Neuronal stem cell (in vitro differentiated cells): ENCODE data around the gene NDUFB3.

ENCODE experiments used
- DNase-seq: peaks from one replicate; pipeline ENCODE4 v3.0.0-alpha.2; 2013; ENCODE audit warnings: low spot score
- H2AFZ ChIP-seq: one replicate; pipeline ENCODE4 v1.6.1; 2013; ENCODE audit warnings: mild to moderate bottlenecking, low read length, inconsistent platforms
- H2AK5ac ChIP-seq: 2 replicates; pipeline ENCODE4 v1.6.1; 2013; ENCODE audit warnings: low read depth, mild to moderate bottlenecking, inconsistent platforms, low read length, moderate library complexity, mixed read lengths
- H2BK120ac ChIP-seq: 2 replicates; pipeline ENCODE4 v1.6.1; 2013; ENCODE audit warnings: low read depth, mild to moderate bottlenecking, inconsistent platforms, low read length, moderate library complexity, mixed read lengths
- H2BK12ac ChIP-seq: one replicate; pipeline ENCODE4 v1.6.1; 2013; ENCODE audit warnings: low read length, inconsistent platforms
- H2BK15ac ChIP-seq: 2 replicates; pipeline ENCODE4 v1.6.1; 2013; ENCODE audit warnings: mild to moderate bottlenecking, low read length, inconsistent platforms, mixed read lengths
- H2BK5ac ChIP-seq: one replicate; pipeline ENCODE4 v1.6.1; 2013; ENCODE audit warnings: inconsistent platforms, mild to moderate bottlenecking, low read length, moderate library complexity
- H3K14ac ChIP-seq: one replicate; pipeline ENCODE4 v1.6.1; 2013; ENCODE audit warnings: low read length, inconsistent platforms
- H3K18ac ChIP-seq: 2 replicates; pipeline ENCODE4 v1.6.1; 2013; ENCODE audit warnings: low read length, inconsistent platforms
- H3K23ac ChIP-seq: 2 replicates; pipeline ENCODE4 v1.6.1; 2013; ENCODE audit warnings: low read depth, mild to moderate bottlenecking, mixed read lengths, low read length, inconsistent platforms; ENCODE audit not compliant: poor library complexity
- H3K27ac ChIP-seq: replicated peaks from 3 replicates; pipeline ENCODE4 v1.5.1; 2013; ENCODE audit warnings: low read length, inconsistent platforms
- H3K27me3 ChIP-seq, 3 experiments: 2 replicates each; pipeline ENCODE4 v1.6.1; 2013; ENCODE audit warnings: low read length in 3 of 3, mild to moderate bottlenecking in 2 of 3, inconsistent platforms in 1 of 3, low read depth in 1 of 3, mixed read lengths in 1 of 3, moderate library complexity in 1 of 3; ENCODE audit not compliant: control insufficient read depth in 3 of 3, insufficient read depth in 3 of 3
- H3K36me3 ChIP-seq, 2 donors: replicated peaks in 1 of 2; 2 replicates each; pipeline ENCODE4 v1.6.1; 2013; ENCODE audit warnings: low read length in 2 of 2; ENCODE audit not compliant: control insufficient read depth in 2 of 2, insufficient read depth in 2 of 2
- H3K4ac ChIP-seq: 2 replicates; pipeline ENCODE4 v1.6.1; 2013; ENCODE audit warnings: inconsistent platforms, mild to moderate bottlenecking, low read length, moderate library complexity
- H3K4me1 ChIP-seq, 2 donors: 1 replicate in 1 of 2; 2 replicates in 1 of 2; pipeline ENCODE4 v1.6.1; 2013; ENCODE audit warnings: low read length in 2 of 2, low read depth in 1 of 2; ENCODE audit not compliant: control insufficient read depth in 2 of 2, insufficient read depth in 1 of 2
- H3K4me2 ChIP-seq: one replicate; pipeline ENCODE4 v1.6.1; 2013; ENCODE audit warnings: mild to moderate bottlenecking, low read length, inconsistent platforms; ENCODE audit not compliant: insufficient read depth, poor library complexity, severe bottlenecking
- H3K4me3 ChIP-seq, 2 donors: 2 replicates each; pipeline ENCODE4 v1.5.1; 2013; ENCODE audit warnings: low read length in 2 of 2, mild to moderate bottlenecking in 2 of 2, inconsistent platforms in 1 of 2, moderate library complexity in 1 of 2
- H3K79me1 ChIP-seq: one replicate; pipeline ENCODE4 v1.6.1; 2013; ENCODE audit warnings: low read depth, mild to moderate bottlenecking, inconsistent platforms, low read length, moderate library complexity
- H3K9ac ChIP-seq: one replicate; pipeline ENCODE4 v1.6.1; 2013; ENCODE audit warnings: mild to moderate bottlenecking, low read depth, low read length, inconsistent platforms; ENCODE audit not compliant: poor library complexity
- H3K9me3 ChIP-seq, 2 donors: replicated peaks in 1 of 2; 2 replicates each; pipeline versions ENCODE3 to v1.6.1; 2013; ENCODE audit warnings: low read length in 2 of 2, mild to moderate bottlenecking in 2 of 2, inconsistent platforms in 1 of 2, low read depth in 1 of 2, mixed read lengths in 1 of 2, moderate library complexity in 1 of 2; ENCODE audit not compliant: control insufficient read depth in 2 of 2, insufficient read depth in 1 of 2
- H4K8ac ChIP-seq: one replicate; pipeline ENCODE4 v1.6.1; 2013; ENCODE audit warnings: low read depth, mild to moderate bottlenecking, inconsistent platforms, low read length, moderate library complexity
- H4K91ac ChIP-seq: one replicate; pipeline ENCODE4 v1.6.1; 2013; ENCODE audit warnings: low read length, low read depth, mild to moderate bottlenecking, inconsistent platforms; ENCODE audit not compliant: poor library complexity
- WGBS, 2 donors: extraction: QIAGEN DNeasy Blood & Tissue Kit; methylation state at CpG; one replicate each; pipeline ENCODE4 v1.1.7; 2013; ENCODE audit warnings: missing lambda C conversion rate in 2 of 2, mixed read lengths in 1 of 2; ENCODE audit not compliant: insufficient read length in 2 of 2, insufficient replicate concordance in 1 of 2; ENCODE audit errors: extremely low coverage in 2 of 2; 5-methylcytosine and 5-hydroxymethylcytosine counted together

NDUFB3 gene

GRCh38 chr2:201084863-201085262, 13.1 kb downstream of the NDUFB3 start:
- Histone ChIP-seq H3K9ac (no peak overlapping the region), H2AFZ (no peak overlapping the region), H4K8ac (no peak overlapping the region), H3K14ac (no peak overlapping the region), H3K27ac (no peak overlapping the region), H2BK5ac (no peak overlapping the region), H3K4ac (no peak overlapping the region), H3K36me3 (peaks cover 2 to 68% of the 10 kb centered on the region in 2 donors), H3K27me3 (no peaks in the 10 kb centered on the region), H3K4me3 (no peak overlapping the region), H4K91ac (no peak overlapping the region), H2AK5ac (no peak overlapping the region), H3K9me3 (no peaks in the 10 kb centered on the region), H2BK12ac (no peak overlapping the region), H3K18ac (no peak overlapping the region), H2BK15ac (no peak overlapping the region), H3K4me1 (no peaks in the 10 kb centered on the region), H2BK120ac (no peak overlapping the region), H3K79me1 (peaks cover 2% of the 10 kb centered on the region), H3K4me2 (no peak overlapping the region), H3K23ac (no peak overlapping the region)
- DNase-seq: no peak
- WGBS, 2 donors: no CpG with 5 or more reads among the region's 2 CpGs

DNA sequence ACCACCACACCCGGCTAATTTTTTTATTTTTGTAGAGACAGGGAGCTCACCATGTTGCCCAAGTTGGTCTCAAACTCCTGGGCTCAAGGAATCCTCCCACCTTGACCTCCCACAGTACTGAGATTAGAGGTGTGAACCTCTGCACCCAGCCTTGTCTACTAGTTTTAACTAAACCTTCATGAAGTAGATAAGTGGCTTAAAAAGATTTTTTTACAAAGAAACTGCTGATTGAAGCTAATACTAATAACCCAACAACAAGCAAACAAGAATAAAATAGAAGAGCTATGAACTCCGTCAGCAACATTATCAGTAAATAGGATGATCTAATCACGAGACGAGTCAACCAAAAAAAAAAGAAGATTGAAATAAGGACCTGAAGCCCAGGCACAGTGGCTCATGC, 18.8 kb downstream of the NDUFB3 start:
- H3K4me2 ChIP-seq: no peak overlapping the region
- H2BK120ac ChIP-seq: no peak overlapping the region
- H3K9me3 ChIP-seq: no peaks in the 10 kb centered on the region
- no peak overlapping the region for H3K14ac ChIP-seq
- DNase-seq: no peak
- H3K4me3 ChIP-seq: no peak overlapping the region
- no peak overlapping the region for H3K4ac ChIP-seq
- peaks cover 2 to 27% of the 10 kb centered on the region in 2 donors for H3K36me3 ChIP-seq
- no peak overlapping the region for H4K91ac ChIP-seq
- no peaks in the 10 kb centered on the region for H3K79me1 ChIP-seq
- H2AFZ ChIP-seq: no peak overlapping the region
- H3K23ac ChIP-seq: no peak overlapping the region
- no CpG with 5 or more reads among the region's 4 CpGs for WGBS, 2 donors
- no peak overlapping the region for H3K9ac ChIP-seq
- no peak overlapping the region for H3K18ac ChIP-seq
- no peak overlapping the region for H2BK12ac ChIP-seq
- no peak overlapping the region for H2BK15ac ChIP-seq
- H3K27ac ChIP-seq: no peak overlapping the region
- H2AK5ac ChIP-seq: no peak overlapping the region
- no peak overlapping the region for H2BK5ac ChIP-seq
- no peak overlapping the region for H4K8ac ChIP-seq
- no peaks in the 10 kb centered on the region for H3K4me1 ChIP-seq
- no peaks in the 10 kb centered on the region for H3K27me3 ChIP-seq

GRCh38 chr2:201093573-201093972, 21.8 kb downstream of the NDUFB3 start:
- Histone ChIP-seq H2BK120ac (no peak overlapping the region), H3K27ac (no peak overlapping the region), H2AK5ac (no peak overlapping the region), H2BK15ac (no peak overlapping the region), H3K36me3 (peaks cover 0 to 8% of the 10 kb centered on the region in 2 donors), H3K27me3 (no peaks in the 10 kb centered on the region), H3K4ac (no peak overlapping the region), H3K9me3 (no peaks in the 10 kb centered on the region), H2BK5ac (no peak overlapping the region), H3K14ac (no peak overlapping the region), H4K91ac (no peak overlapping the region), H3K9ac (no peak overlapping the region), H3K4me2 (no peak overlapping the region), H3K4me1 (no peaks in the 10 kb centered on the region), H3K4me3 (no peak overlapping the region), H3K79me1 (no peaks in the 10 kb centered on the region), H3K18ac (no peak overlapping the region), H2AFZ (no peak overlapping the region), H3K23ac (no peak overlapping the region), H4K8ac (no peak overlapping the region), H2BK12ac (no peak overlapping the region)
- WGBS, 2 donors: no CpG with 5 or more reads among the region's 5 CpGs
- no peak for DNase-seq

- Histone ChIP-seq H4K91ac (no peak overlapping the region), H2BK12ac (no peak overlapping the region), H2AK5ac (no peak overlapping the region), H2BK15ac (no peak overlapping the region), H3K9ac (no peak overlapping the region), H3K36me3 (no peaks in the 10 kb centered on the region), H3K9me3 (no peaks in the 10 kb centered on the region), H3K4ac (no peak overlapping the region), H3K4me3 (no peak overlapping the region), H3K4me2 (no peak overlapping the region), H2BK120ac (no peak overlapping the region), H2AFZ (no peak overlapping the region), H3K27ac (no peak overlapping the region), H3K4me1 (no peaks in the 10 kb centered on the region), H3K79me1 (no peaks in the 10 kb centered on the region), H3K14ac (no peak overlapping the region), H3K27me3 (no peaks in the 10 kb centered on the region), H3K18ac (no peak overlapping the region), H2BK5ac (no peak overlapping the region), H4K8ac (no peak overlapping the region), H3K23ac (no peak overlapping the region)
- DNase-seq: no peak
- no CpG with 5 or more reads among the region's 3 CpGs for WGBS, 2 donors
Observed at GRCh38 chr2:201100497-201100896, 28.7 kb downstream of the NDUFB3 start.
